T-helper 2 cell treated with Interferon-gamma antibody and Interleukin-4, amounts not matched to agents 5 μg/mL and 100 μg/mL, for 36 hours (primary cell): Measurements from ENCODE around the gene FANK1.
"Not testable (repeated sequence)": the region's sequence is repeated elsewhere in the genome, so short reads cannot be mapped to it uniquely, and the experiment has no call there.

ENCODE experiments used
- DNase-seq: peaks from one replicate; pipeline ENCODE4 v3.0.0; 2021; ENCODE audit warnings: low spot score
- H3K27ac Mint-ChIP-seq: one replicate; pipeline ENCODE4 v1.8.0; 2021; ENCODE audit warnings: mild to moderate bottlenecking, mixed read lengths
- H3K27me3 Mint-ChIP-seq: one replicate; pipeline ENCODE4 v1.8.0; 2021; ENCODE audit warnings: low read depth, mixed read lengths
- H3K36me3 Mint-ChIP-seq: one replicate; pipeline ENCODE4 v1.8.0; 2021; ENCODE audit warnings: low read depth, mixed read lengths
- H3K4me1 Mint-ChIP-seq: one replicate; pipeline ENCODE4 v1.8.0; 2021; ENCODE audit warnings: low read depth, mixed read lengths
- H3K4me3 Mint-ChIP-seq: one replicate; pipeline ENCODE4 v1.8.0; 2022; ENCODE audit warnings: mild to moderate bottlenecking, moderate library complexity, mixed read lengths
- H3K9me3 Mint-ChIP-seq: one replicate; pipeline ENCODE4 v1.8.0; 2021; ENCODE audit warnings: mixed read lengths

FANK1 gene

DNA sequence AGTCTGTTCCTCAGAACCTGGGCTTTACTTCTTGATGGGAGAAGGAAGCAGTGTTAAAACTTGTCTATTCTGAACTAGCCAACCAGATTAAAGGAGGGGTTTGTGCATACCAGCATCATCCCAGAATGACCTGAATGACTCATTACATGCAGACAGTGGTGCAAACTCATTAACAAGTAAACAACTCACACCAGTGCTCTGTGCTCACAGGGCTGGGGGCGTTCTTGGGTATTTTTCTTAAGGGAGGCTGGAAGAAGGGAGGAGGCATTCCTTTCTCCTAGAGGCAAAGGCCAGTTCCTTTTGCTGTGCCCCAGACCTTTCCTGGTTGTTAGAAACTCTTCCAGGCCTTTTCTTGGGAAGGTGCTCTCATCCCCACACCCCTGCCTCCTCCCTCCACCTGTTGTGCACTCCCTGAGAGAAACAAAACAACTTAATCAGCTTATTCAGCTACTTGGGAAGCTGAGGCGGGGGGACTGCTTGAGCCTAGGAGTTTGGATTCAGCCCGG lies 6.8 kb downstream of the FANK1 start:
- H3K9me3 Mint-ChIP-seq, DNase-seq, H3K27ac Mint-ChIP-seq, H3K4me3 Mint-ChIP-seq, H3K36me3 Mint-ChIP-seq, H3K4me1 Mint-ChIP-seq, H3K27me3 Mint-ChIP-seq: not testable (repeated sequence)

DNA sequence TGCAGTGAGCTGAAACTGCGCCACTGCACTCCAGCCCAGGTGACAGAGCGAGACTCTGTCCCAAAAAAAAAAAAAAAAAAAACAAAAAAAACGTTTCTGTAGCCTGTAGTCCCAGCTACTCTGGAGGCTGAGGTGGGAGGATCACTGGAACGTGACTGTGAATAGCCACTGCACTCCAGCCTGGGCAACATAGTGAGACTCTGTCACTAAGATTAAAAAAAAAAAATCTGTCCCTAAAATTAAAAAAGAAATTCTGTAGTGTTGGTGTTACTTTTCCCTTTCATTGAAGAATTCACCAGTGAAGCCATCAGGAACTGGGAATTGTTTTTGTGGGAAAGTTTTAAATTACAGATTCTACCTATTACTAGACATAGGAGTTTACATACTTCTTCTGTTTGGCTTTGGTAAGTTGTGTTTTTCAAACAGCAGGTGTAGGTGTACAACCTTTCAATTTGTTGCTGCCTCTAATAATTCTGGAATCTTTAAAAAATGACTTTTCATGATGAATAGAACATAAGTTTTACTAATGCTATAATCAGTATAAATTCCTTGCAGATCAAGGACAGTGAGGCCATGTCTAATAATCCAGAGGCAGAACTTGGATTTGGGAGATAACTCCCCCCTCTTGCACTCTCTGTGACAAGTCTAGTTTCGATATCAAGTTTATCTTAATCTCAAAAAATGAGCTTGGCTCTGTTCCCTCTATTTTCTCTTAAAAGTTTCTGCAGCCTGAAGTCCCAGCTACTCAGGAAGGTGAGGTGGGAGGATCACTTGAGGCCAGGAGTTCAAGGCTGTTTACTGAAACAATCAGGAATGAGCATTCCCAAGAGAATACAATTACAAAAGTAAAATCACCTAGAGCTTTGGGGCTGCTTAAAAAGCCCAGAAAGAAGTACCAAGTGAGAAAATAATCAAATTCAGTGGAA lies 9.0 kb downstream of the FANK1 start:
- H3K27me3 Mint-ChIP-seq, result not testable (repeated sequence)

DNA sequence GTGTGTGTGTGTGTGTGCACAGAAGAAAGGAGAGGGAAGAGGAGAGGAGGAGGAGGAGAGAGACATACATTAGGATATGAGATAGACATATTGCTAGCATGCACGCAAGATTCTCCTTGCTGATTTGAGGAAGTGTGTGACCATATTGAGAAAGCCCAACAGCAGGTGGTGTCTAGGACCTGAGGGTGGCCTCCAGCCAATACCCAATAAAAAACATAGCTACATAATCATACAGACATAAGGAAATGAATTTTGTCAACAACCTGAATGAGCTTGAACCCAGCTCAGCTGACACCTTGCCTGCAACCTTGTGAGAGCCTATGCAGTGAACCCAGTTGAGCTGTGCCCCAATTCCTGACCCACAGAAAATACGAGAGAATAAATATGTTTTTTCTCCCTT lies 11.2 kb downstream of the FANK1 start:
- H3K9me3 Mint-ChIP-seq, H3K27ac Mint-ChIP-seq, DNase-seq, H3K4me3 Mint-ChIP-seq, H3K27me3 Mint-ChIP-seq, H3K36me3 Mint-ChIP-seq, H3K4me1 Mint-ChIP-seq: not testable (repeated sequence)

More for the DNA sequence above, 9.0 kb downstream of the FANK1 start:
- H3K4me1 Mint-ChIP-seq, H3K4me3 Mint-ChIP-seq, H3K27ac Mint-ChIP-seq, DNase-seq, H3K36me3 Mint-ChIP-seq, H3K9me3 Mint-ChIP-seq: not testable (repeated sequence)

DNA sequence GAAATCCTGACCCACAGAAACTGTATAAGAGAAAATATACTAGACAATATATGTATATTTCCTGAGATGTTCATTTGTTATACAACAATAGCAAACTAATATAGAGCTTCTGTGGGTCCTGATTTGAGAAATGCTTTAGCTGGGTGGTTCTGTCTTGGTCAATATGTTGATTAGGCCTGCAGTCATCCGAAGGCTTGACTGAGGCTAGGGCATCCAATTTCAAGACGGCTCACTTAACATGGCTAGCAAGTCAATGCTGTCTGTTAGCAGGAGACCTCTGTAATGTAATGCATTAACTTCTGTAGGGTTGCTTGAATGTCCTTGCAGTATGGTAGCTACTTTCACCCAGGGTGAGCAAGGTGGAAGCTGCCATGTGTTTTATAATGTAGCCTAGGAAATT lies 12.4 kb downstream of the FANK1 start:
- H3K4me3 Mint-ChIP-seq, H3K36me3 Mint-ChIP-seq, DNase-seq, H3K27ac Mint-ChIP-seq, H3K4me1 Mint-ChIP-seq, H3K9me3 Mint-ChIP-seq, H3K27me3 Mint-ChIP-seq: not testable (repeated sequence)

DNA sequence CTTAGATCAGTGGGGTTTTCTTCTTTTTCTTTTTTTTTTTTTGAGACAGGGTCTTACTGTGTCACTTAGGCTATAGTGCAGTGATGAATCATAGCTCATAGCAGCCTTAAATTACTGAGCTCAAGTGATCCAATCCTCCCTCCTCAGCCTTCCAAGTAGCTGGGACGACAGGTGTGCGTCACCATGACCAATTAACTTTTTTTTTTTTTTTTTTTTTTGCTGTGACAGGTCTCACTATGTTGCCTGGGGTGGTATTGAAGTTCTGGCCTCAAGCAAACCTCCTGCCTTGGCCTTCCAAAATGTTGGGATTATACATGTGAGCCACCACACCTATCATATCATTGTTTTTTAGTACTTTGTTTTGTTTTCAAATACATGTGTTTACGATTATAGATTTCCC lies 13.1 kb downstream of the FANK1 start:
- H3K4me3 Mint-ChIP-seq, H3K27me3 Mint-ChIP-seq, H3K36me3 Mint-ChIP-seq, H3K27ac Mint-ChIP-seq, DNase-seq, H3K4me1 Mint-ChIP-seq, H3K9me3 Mint-ChIP-seq: not testable (repeated sequence)

DNA sequence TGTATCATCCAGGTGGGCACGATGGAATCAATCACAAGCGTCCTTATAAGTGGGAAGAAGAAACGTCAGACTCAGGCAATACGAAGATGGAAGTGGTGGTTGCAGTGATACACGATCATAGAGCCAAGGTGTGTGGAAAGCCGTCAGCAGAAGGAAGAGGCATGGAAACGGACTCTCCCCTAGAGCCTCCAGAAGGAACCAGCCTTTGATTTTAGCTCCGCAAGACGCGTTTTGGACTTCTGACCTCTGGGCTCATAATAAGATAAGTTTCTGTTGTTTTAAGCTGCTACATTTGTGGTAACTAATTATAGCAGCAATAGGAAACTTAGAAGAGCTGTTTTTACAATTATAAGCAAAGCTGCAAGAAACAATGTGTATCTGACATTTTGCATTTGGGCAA lies 14.8 kb downstream of the FANK1 start:
- no peak overlapping the region for H3K4me3 Mint-ChIP-seq
- H3K4me1 Mint-ChIP-seq, result no peaks in the 10 kb centered on the region
- H3K9me3 Mint-ChIP-seq, result no peaks in the 10 kb centered on the region
- no peak overlapping the region for H3K27ac Mint-ChIP-seq
- peaks cover 6% of the 10 kb centered on the region for H3K27me3 Mint-ChIP-seq
- H3K36me3 Mint-ChIP-seq, result no peaks in the 10 kb centered on the region
- DNase-seq, result no peak

DNA sequence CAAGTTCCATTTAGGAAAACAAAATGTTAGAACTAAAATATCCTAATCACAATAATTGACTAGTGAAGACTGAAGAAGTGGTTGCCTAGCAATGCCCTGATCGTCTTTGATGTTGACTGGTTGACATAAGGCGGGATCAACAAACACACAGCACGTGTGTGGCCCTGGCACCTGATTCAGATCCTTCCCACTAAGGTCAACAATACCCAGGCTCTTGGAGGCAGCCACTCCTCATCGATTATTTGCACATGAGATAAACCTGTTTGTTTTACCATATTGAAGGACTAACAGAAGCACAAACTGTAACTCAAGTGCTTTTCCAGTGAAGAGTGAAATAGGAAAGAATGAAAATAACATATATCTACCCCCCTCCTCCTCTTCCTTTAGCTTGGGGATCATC lies 15.6 kb downstream of the FANK1 start:
- Mint-ChIP-seq H3K27me3 (peaks cover 6% of the 10 kb centered on the region), H3K27ac (no peak overlapping the region), H3K4me1 (no peaks in the 10 kb centered on the region), H3K4me3 (no peak overlapping the region), H3K9me3 (no peaks in the 10 kb centered on the region), H3K36me3 (no peaks in the 10 kb centered on the region)
- no peak for DNase-seq

DNA sequence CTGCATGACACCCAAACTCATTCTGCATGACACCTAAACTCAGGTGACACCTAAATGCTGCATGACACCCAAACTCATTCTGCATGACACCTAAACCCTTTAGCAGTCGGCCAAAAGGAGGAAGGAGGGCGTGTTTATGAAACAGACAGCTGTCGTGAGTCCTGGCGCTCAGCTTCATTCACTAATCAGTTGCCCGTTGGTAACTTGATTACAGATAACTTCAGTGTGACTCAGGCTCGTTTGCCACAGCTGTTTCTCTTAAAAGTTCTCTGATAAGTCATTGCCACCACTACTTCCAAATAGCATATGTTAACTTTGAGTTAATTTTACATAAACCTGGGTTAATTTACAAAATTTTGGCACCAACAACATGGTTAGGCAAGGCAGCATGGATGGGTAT lies 16.9 kb downstream of the FANK1 start:
- H3K27me3 Mint-ChIP-seq, H3K36me3 Mint-ChIP-seq, H3K27ac Mint-ChIP-seq, H3K9me3 Mint-ChIP-seq, DNase-seq, H3K4me3 Mint-ChIP-seq, H3K4me1 Mint-ChIP-seq: not testable (repeated sequence)

DNA sequence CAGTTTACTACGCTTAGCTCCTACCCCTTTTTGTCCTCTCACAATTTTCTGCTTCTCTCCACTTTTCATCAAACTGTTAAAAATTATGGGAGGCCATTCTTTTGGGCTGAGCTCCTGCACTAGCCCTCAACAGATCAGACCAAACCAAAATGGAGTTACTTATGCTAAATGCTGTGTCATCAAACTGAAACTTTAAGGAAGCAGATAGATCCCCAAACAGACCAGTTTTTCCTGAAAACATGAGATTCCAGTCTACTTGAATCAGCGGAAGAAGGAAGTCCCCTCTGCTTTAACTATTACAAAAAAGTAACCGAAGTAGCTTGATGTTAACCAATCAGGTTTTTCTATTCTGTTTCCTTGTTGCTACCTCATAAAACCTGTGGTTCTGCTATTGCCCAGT lies 20.6 kb downstream of the FANK1 start:
- Mint-ChIP-seq H3K27ac (no peak overlapping the region), H3K36me3 (no peaks in the 10 kb centered on the region), H3K27me3 (peaks cover 3% of the 10 kb centered on the region), H3K9me3 (peaks cover 4% of the 10 kb centered on the region), H3K4me3 (no peak overlapping the region), H3K4me1 (no peaks in the 10 kb centered on the region)
- DNase-seq, result no peak

DNA sequence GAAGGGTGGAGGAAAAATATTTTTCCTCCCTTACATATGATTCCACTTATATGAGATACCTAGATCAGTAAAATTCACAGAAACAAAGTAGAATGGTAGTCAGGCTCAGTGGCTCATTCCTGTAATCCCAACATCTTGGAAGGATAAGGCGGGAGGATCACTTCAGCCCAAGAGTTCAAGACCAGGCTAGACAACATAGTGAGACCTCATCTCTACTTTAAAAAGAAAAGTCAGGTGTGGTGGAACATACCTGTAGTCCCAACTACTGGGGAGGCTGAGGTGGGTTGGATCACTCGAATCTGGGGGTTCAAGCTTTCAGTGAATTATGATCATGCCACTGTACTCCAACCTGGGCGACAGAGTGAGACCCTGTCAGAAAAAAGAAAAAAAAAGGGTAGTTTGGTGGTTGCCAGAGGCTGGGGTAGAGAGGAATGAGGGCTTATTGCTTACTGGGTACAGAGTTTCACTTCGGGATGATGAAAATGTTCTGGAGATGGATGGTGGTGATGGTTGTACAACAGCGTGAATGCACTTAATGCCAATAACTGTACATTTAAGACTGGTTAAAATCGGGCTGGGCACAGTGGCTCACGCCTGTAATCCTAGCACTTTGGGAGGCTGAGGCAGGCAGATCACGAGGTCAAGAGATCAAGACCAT lies 21.5 kb downstream of the FANK1 start:
- not testable (repeated sequence) for H3K9me3 Mint-ChIP-seq, H3K4me3 Mint-ChIP-seq, H3K4me1 Mint-ChIP-seq

DNA sequence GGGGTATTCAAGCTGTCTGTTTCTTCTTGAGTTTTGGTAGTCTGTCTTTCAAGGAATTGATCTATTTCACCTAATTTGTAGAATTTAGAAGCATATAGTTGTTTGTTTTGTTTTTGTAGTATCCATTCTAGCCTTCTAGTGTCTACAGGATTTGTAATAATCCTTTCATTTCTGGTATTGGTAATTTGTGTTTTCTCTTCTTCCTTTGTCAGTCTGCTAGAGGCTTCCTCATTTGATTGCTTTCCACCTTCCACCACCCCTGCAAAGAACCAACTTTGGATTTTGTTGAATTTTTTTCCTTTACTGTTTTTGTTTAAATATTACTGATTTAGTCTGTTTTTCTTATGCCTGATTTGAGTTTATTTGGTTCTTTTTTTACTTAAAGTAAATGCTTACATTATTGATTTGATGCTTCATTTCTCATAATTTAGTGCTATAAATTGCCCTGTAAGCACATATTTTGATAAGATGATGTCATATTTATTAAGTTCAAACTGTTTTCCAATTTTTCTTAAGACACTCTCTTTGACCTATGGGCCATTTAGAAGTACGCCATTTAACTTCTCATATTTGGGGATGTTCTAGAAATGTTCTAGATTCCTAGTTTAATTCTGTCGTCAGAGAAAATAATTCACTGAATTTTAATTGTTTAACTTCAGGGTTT lies 25.4 kb downstream of the FANK1 start:
- not testable (repeated sequence) for H3K27me3 Mint-ChIP-seq, H3K9me3 Mint-ChIP-seq, H3K4me3 Mint-ChIP-seq, H3K4me1 Mint-ChIP-seq, H3K36me3 Mint-ChIP-seq, H3K27ac Mint-ChIP-seq, DNase-seq

More for the DNA sequence above, 21.5 kb downstream of the FANK1 start:
- H3K27me3 Mint-ChIP-seq, H3K27ac Mint-ChIP-seq, DNase-seq, H3K36me3 Mint-ChIP-seq: not testable (repeated sequence)

DNA sequence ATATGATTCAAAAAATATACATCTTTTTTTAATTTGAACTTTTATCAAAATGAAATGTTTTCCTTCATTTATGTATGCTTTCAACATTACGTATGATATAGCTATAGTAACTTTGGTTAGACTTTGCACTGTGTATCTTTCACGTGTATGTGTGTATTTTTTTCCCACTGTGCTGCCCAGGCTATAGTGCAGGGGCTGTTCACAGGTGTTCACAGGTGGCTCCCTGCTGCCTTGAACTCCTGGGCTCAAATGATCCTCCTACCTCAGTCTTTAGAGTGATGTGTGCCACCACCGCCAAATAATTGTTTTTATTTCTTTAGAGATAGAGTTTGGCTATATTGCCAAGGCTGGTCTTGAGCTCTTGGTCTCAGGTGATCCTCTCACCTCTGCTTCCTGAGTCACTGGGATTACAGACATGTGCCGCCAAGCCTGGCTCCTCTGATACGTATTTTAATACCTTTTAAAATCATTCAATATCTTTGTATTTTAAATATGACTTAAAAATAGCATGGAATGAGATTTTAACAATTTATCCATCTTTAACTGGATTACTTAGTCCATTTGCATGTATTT lies 29.0 kb downstream of the FANK1 start:
- DNase-seq, result no peak
- no peak overlapping the region for H3K27ac Mint-ChIP-seq
- no peaks in the 10 kb centered on the region for H3K27me3 Mint-ChIP-seq
- H3K4me1 Mint-ChIP-seq, result no peaks in the 10 kb centered on the region
- H3K4me3 Mint-ChIP-seq, result no peak overlapping the region
- H3K9me3 Mint-ChIP-seq, result no peaks in the 10 kb centered on the region
- H3K36me3 Mint-ChIP-seq, result no peaks in the 10 kb centered on the region

DNA sequence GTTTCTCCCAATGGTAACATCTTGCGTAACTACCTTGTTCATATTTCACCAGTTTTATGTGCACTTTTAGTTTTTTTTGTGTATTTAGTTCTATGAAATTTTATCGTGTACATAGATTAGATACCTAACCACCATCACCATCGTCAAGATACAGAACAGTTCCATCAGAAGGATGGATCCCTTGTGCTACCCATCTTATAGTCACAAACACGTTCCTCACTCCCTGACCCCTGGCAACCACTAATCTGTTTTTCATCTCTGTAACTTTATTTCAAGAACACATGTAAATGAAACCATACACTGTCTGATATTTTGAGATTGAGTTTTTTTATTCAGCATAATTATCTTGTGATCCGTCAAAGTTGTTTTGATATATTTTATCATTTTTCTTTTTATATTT lies 29.9 kb downstream of the FANK1 start:
- H3K4me1 Mint-ChIP-seq, result no peaks in the 10 kb centered on the region
- DNase-seq, result no peak
- H3K9me3 Mint-ChIP-seq, result no peaks in the 10 kb centered on the region
- no peaks in the 10 kb centered on the region for H3K27me3 Mint-ChIP-seq
- no peak overlapping the region for H3K4me3 Mint-ChIP-seq
- H3K36me3 Mint-ChIP-seq, result no peaks in the 10 kb centered on the region
- no peak overlapping the region for H3K27ac Mint-ChIP-seq

DNA sequence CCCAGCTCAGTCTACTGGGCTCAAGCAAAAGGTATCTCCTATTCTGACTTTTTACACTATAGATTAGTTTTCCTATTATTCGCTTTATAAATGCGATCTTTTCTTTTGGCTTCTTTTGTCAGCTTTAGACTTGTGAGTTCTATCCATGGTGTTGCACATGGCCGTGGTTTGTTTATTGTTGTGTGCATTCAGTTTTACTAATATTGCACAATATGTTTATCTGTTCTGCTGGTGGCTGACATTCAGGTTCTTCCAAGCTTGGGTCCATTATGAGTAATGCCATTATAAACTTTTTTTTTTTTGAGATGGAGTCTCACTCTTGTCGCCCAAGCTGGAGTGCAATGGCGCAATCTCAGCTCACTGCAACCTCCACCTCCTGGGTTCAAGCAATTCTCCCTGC lies 30.9 kb downstream of the FANK1 start:
- H3K27me3 Mint-ChIP-seq, H3K9me3 Mint-ChIP-seq, H3K4me3 Mint-ChIP-seq, H3K36me3 Mint-ChIP-seq, H3K4me1 Mint-ChIP-seq, DNase-seq, H3K27ac Mint-ChIP-seq: not testable (repeated sequence)
